Measurements from ENCODE around the gene TNFRSF11A.

DNA sequence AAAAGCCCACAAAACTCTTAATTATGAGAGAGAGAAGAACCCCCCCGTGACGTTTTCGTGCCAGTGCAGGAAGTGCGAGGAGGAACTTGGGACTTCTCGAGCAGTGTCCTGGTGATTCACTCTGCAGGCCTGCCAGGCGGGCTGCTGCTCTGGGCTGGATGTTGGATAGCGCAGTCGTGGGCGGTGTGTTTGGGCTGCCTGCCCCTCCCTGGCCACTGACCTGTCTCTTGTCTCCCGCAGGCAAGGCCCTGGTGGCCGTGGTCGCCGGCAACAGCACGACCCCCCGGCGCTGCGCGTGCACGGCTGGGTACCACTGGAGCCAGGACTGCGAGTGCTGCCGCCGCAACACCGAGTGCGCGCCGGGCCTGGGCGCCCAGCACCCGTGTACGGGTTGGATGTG is 29.0 kb downstream of the TNFRSF11A start:
- TF ChIP-seq, protein P1, sequence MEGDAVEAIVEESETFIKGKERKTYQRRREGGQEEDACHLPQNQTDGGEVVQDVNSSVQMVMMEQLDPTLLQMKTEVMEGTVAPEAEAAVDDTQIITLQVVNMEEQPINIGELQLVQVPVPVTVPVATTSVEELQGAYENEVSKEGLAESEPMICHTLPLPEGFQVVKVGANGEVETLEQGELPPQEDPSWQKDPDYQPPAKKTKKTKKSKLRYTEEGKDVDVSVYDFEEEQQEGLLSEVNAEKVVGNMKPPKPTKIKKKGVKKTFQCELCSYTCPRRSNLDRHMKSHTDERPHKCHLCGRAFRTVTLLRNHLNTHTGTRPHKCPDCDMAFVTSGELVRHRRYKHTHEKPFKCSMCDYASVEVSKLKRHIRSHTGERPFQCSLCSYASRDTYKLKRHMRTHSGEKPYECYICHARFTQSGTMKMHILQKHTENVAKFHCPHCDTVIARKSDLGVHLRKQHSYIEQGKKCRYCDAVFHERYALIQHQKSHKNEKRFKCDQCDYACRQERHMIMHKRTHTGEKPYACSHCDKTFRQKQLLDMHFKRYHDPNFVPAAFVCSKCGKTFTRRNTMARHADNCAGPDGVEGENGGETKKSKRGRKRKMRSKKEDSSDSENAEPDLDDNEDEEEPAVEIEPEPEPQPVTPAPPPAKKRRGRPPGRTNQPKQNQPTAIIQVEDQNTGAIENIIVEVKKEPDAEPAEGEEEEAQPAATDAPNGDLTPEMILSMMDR (IDR thresholded peaks at IDR 0.05; ENCODE audit: low read depth, low read length), result no peak
- no peak for TF ChIP-seq EZH2phosphoT487 (IDR thresholded peaks at IDR 0.05; ENCODE audit: low read depth)

Data from OCI-LY3 (cell line).